Breast epithelium (tissue), 4 donors: ENCODE results near the gene COA1. TPM values are rescaled to one million over a fixed set of nuclear protein-coding genes. Genes with fewer than 3 reads are reported as not detected.
"Not testable (repeated sequence)": the region's sequence is repeated elsewhere in the genome, so short reads cannot be mapped to it uniquely, and the experiment has no call there.

Source experiments
- DNase-seq, 2 donors: peaks; one replicate each; pipeline ENCODE4 v3.0.0-alpha.2; 2019; ENCODE audit warnings: low spot score in 2 of 2
- H3K27ac ChIP-seq, 2 donors: fragments of 200-600 bp; sonication (generic) in 1 of 2; one replicate each; pipeline ENCODE4 v1.5.1; 2016 to 2019; ENCODE audit warnings: mild to moderate bottlenecking in 1 of 2
- H3K27me3 ChIP-seq, 2 donors: fragments of 200-600 bp; sonication (generic) in 1 of 2; one replicate each; pipeline versions ENCODE4 v1.5.1 to v1.6.0; 2017 to 2019; ENCODE audit warnings: control low read depth in 1 of 2, mild to moderate bottlenecking in 1 of 2
- H3K36me3 ChIP-seq: fragments of 200-600 bp; one replicate; pipeline ENCODE4 v1.5.1; 2019
- H3K4me1 ChIP-seq, 2 donors: fragments of 200-600 bp; sonication (generic); one replicate each; pipeline ENCODE4 v1.5.1; 2016 to 2019; ENCODE audit warnings: control low read depth in 1 of 2
- H3K4me3 ChIP-seq, 3 donors: fragments of 200-600 bp; sonication (generic); 1 replicate in 2 of 3; 2 replicates in 1 of 3; pipeline ENCODE4 v1.5.1; 2016 to 2019; ENCODE audit warnings: mild to moderate bottlenecking in 3 of 3, moderate library complexity in 2 of 3
- H3K9me3 ChIP-seq, 2 donors: fragments of 200-600 bp; sonication (generic) in 1 of 2; one replicate each; pipeline ENCODE4 v1.5.1; 2016 to 2019; ENCODE audit warnings: control low read depth in 1 of 2
- CTCF ChIP-seq, 3 donors: fragments of 450-650 bp; IDR thresholded peaks; one replicate each; pipeline ENCODE4 v1.5.1; 2016 to 2017; ENCODE audit warnings: antibody characterized with exemption in 3 of 3, mild to moderate bottlenecking in 3 of 3, moderate library complexity in 3 of 3
- POLR2A ChIP-seq: fragments of 450-650 bp; IDR thresholded peaks from one replicate; pipeline ENCODE4 v1.6.1; 2016; ENCODE audit warnings: antibody characterized with exemption, mild to moderate bottlenecking, moderate library complexity
- POLR2AphosphoS5 ChIP-seq, 3 donors: sonication (generic); formaldehyde crosslinking; IDR thresholded peaks; one replicate each; pipeline ENCODE4 v1.6.1; 2017; ENCODE audit warnings: antibody characterized with exemption in 3 of 3
- intact Hi-C: fragments of 100-400 bp; cut with DNase I; formaldehyde crosslinking; loops from one replicate; pipeline ENCODE4 v1.15.1; 2023; ENCODE audit warnings: low total_unique reads
- total RNA-seq, 3 donors: library from RNA; depleted of rRNA; stranded (reverse); fragments of >200 nt; gene quantifications; one replicate each; pipeline ENCODE4 v1.1.0, GENCODE V29; 2016

The COA1 gene
- total RNA-seq, 3 donors from 2014 or later: 39.0 to 94.3 (median 91.4) TPM

- no peaks in the 10 kb centered on the region for H3K27me3 ChIP-seq
- no peaks in the 10 kb centered on the region for H3K4me1 ChIP-seq
- TF ChIP-seq POLR2AphosphoS5 (IDR thresholded peaks at IDR 0.05) (no peak), CTCF (IDR thresholded peaks at IDR 0.05) (no peak), POLR2A (no peak)
- intact Hi-C loops: no loop called here
- no peak overlapping the region for H3K4me3 ChIP-seq
- no peaks in the 10 kb centered on the region for H3K9me3 ChIP-seq
- H3K27ac ChIP-seq: no peak overlapping the region
- DNase-seq: no peak
- H3K36me3 ChIP-seq: no peaks in the 10 kb centered on the region
Observed at GRCh38 chr7:43600056-43600455, 129.3 kb downstream of the COA1 start.

GRCh38 chr7:43596426-43596825 is 132.9 kb downstream of the COA1 start:
- H3K4me3 ChIP-seq, intact Hi-C loops, H3K4me1 ChIP-seq, DNase-seq, H3K36me3 ChIP-seq, H3K27ac ChIP-seq, H3K27me3 ChIP-seq, H3K9me3 ChIP-seq: not testable (repeated sequence)

GRCh38 chr7:43594020-43594419 is 135.3 kb downstream of the COA1 start:
- Histone ChIP-seq H3K4me1 (no peaks in the 10 kb centered on the region), H3K36me3 (no peaks in the 10 kb centered on the region), H3K27me3 (no peaks in the 10 kb centered on the region), H3K4me3 (no peak overlapping the region), H3K27ac (no peak overlapping the region), H3K9me3 (no peaks in the 10 kb centered on the region)
- DNase-seq: no peak
- intact Hi-C loops: no loop called here
- TF ChIP-seq CTCF (IDR thresholded peaks at IDR 0.05) (no peak), POLR2A (no peak), POLR2AphosphoS5 (IDR thresholded peaks at IDR 0.05) (no peak)

GRCh38 chr7:43593010-43593409 is 136.3 kb downstream of the COA1 start:
- DNase-seq: no peak
- intact Hi-C loops: no loop called here
- TF ChIP-seq POLR2AphosphoS5 (IDR thresholded peaks at IDR 0.05) (no peak), POLR2A (no peak), CTCF (IDR thresholded peaks at IDR 0.05) (no peak)
- no peak overlapping the region for H3K4me3 ChIP-seq
- no peak overlapping the region for H3K27ac ChIP-seq
- no peaks in the 10 kb centered on the region for H3K9me3 ChIP-seq
- no peaks in the 10 kb centered on the region for H3K4me1 ChIP-seq
- H3K27me3 ChIP-seq: no peaks in the 10 kb centered on the region
- no peaks in the 10 kb centered on the region for H3K36me3 ChIP-seq

- Histone ChIP-seq H3K4me1 (no peaks in the 10 kb centered on the region), H3K27ac (no peak overlapping the region)
- intact Hi-C loops: no loop called here
Observed at GRCh38 chr7:43592326-43592725, 137.0 kb downstream of the COA1 start.

More at GRCh38 chr7:43592326-43592725, 137.0 kb downstream of the COA1 start:
- Histone ChIP-seq H3K36me3 (no peaks in the 10 kb centered on the region), H3K4me3 (no peak overlapping the region), H3K27me3 (no peaks in the 10 kb centered on the region), H3K9me3 (no peaks in the 10 kb centered on the region)
- no peak for DNase-seq
- TF ChIP-seq POLR2AphosphoS5 (IDR thresholded peaks at IDR 0.05): no peak
- no peak for TF ChIP-seq POLR2A
- TF ChIP-seq CTCF (IDR thresholded peaks at IDR 0.05): no peak
